Cerebellar nuclear complex (tissue), 1 donor: Measurements from ENCODE around the gene SLC2A6.

ENCODE experiments used
- DNase-seq, 2 experiments: peaks; one replicate each; lab custom pipeline; 2025; lab: John Stamatoyannopoulos, UW

SLC2A6 gene

GRCh38 chr9:133437753-133438531, 41.0 kb downstream of the SLC2A6 start:
- DNase-seq: no peak

- DNase-seq: no peak
Observed at GRCh38 chr9:133436681-133437080, 42.2 kb downstream of the SLC2A6 start.

GRCh38 chr9:133433351-133433843, 45.5 kb downstream of the SLC2A6 start:
- no peak for DNase-seq

- no peak for DNase-seq
Observed at GRCh38 chr9:133430244-133430643, 48.7 kb downstream of the SLC2A6 start.

GRCh38 chr9:133429641-133430161, 49.2 kb downstream of the SLC2A6 start:
- no peak for DNase-seq

- DNase-seq: no peak
Observed at GRCh38 chr9:133429214-133429613, 49.7 kb downstream of the SLC2A6 start.

GRCh38 chr9:133428617-133429101, 50.2 kb downstream of the SLC2A6 start:
- no peak for DNase-seq

GRCh38 chr9:133427658-133428348, 51.1 kb downstream of the SLC2A6 start:
- no peak for DNase-seq

- no peak for DNase-seq
Observed at GRCh38 chr9:133426011-133426410, 52.9 kb downstream of the SLC2A6 start.

GRCh38 chr9:133425049-133425632, 53.8 kb downstream of the SLC2A6 start:
- no peak for DNase-seq

GRCh38 chr9:133424187-133424586, 54.7 kb downstream of the SLC2A6 start:
- no peak for DNase-seq

GRCh38 chr9:133423216-133423615, 55.7 kb downstream of the SLC2A6 start:
- no peak for DNase-seq

- DNase-seq: no peak
Observed at GRCh38 chr9:133421615-133422542, 57.0 kb downstream of the SLC2A6 start, which contains the start of gene ADAMTS13. Gene ADAMTS13 (plus strand): TSS chr9:133422367. CDS start chr9:133422444, 77 bp downstream.
